Neural crest cell (in vitro differentiated cells): ENCODE measurements around the gene P2RX4. TPM values are rescaled to one million over a fixed set of nuclear protein-coding genes. Genes with fewer than 3 reads are reported as not detected.

Experiments
- DNase-seq: peaks from one replicate; pipeline ENCODE4 v3.0.0; 2021; ENCODE audit warnings: low read depth, mixed read lengths, low spot score
- H3K27ac Mint-ChIP-seq: one replicate; pipeline ENCODE4 v1.8.0; 2021; ENCODE audit warnings: mild to moderate bottlenecking, mixed read lengths; ENCODE audit not compliant: unreplicated experiment
- H3K27me3 Mint-ChIP-seq: 2 replicates; pipeline ENCODE4 v1.8.0; 2021; ENCODE audit warnings: low read depth, mild to moderate bottlenecking, mixed read lengths
- H3K36me3 Mint-ChIP-seq: 2 replicates; pipeline ENCODE4 v1.8.0; 2021; ENCODE audit warnings: low read depth, mild to moderate bottlenecking, mixed read lengths
- H3K4me1 Mint-ChIP-seq: 2 replicates; pipeline ENCODE4 v1.8.0; 2021; ENCODE audit warnings: mixed read lengths
- H3K4me3 Mint-ChIP-seq: one replicate; pipeline ENCODE4 v1.8.0; 2021; ENCODE audit warnings: mild to moderate bottlenecking, mixed read lengths
- H3K9me3 Mint-ChIP-seq: 2 replicates; pipeline ENCODE4 v1.8.0; 2021; ENCODE audit warnings: mixed read lengths
- CTCF ChIP-seq: fragments of 200-600 bp; sonication (generic); conservative IDR thresholded peaks from 2 replicates; pipeline ENCODE4 v1.5.0; 2021; ENCODE audit warnings: antibody characterized with exemption, mild to moderate bottlenecking
- total RNA-seq: library from RNA; stranded (reverse); gene quantifications from 2 replicates; pipeline ENCODE4 v1.2.1, GENCODE V29; 2021

The P2RX4 gene
- total RNA-seq, 1 donor from 2014 or later = 10.8 TPM

GRCh38 chr12:121184425-121184824, 25.5 kb upstream of the P2RX4 start:
- no peak overlapping the region for H3K27ac Mint-ChIP-seq
- no peak for TF ChIP-seq CTCF
- no peak for DNase-seq
- no peaks in the 10 kb centered on the region for H3K27me3 Mint-ChIP-seq
- H3K4me3 Mint-ChIP-seq = no peak overlapping the region
- H3K36me3 Mint-ChIP-seq = no peaks in the 10 kb centered on the region
- H3K9me3 Mint-ChIP-seq = no peaks in the 10 kb centered on the region
- no peaks in the 10 kb centered on the region for H3K4me1 Mint-ChIP-seq

GRCh38 chr12:121184984-121185889, 24.7 kb upstream of the P2RX4 start:
- no peaks in the 10 kb centered on the region for H3K4me1 Mint-ChIP-seq
- TF ChIP-seq CTCF = no peak
- H3K9me3 Mint-ChIP-seq = no peaks in the 10 kb centered on the region
- no peaks in the 10 kb centered on the region for H3K36me3 Mint-ChIP-seq
- DNase-seq = no peak
- H3K27me3 Mint-ChIP-seq = no peaks in the 10 kb centered on the region
- H3K27ac Mint-ChIP-seq = no peak overlapping the region
- no peak overlapping the region for H3K4me3 Mint-ChIP-seq

GRCh38 chr12:121186826-121187225, 23.1 kb upstream of the P2RX4 start:
- Mint-ChIP-seq H3K9me3 (no peaks in the 10 kb centered on the region), H3K36me3 (no peaks in the 10 kb centered on the region)

GRCh38 chr12:121187501-121187900, 22.4 kb upstream of the P2RX4 start:
- Mint-ChIP-seq H3K4me3 (no peak overlapping the region), H3K4me1 (no peaks in the 10 kb centered on the region), H3K27ac (no peak overlapping the region), H3K27me3 (no peaks in the 10 kb centered on the region), H3K36me3 (no peaks in the 10 kb centered on the region), H3K9me3 (no peaks in the 10 kb centered on the region)
- no peak for DNase-seq
- no peak for TF ChIP-seq CTCF

More at GRCh38 chr12:121186826-121187225, 23.1 kb upstream of the P2RX4 start:
- TF ChIP-seq CTCF = no peak
- no peak for DNase-seq
- no peak overlapping the region for H3K4me3 Mint-ChIP-seq
- H3K4me1 Mint-ChIP-seq = no peaks in the 10 kb centered on the region
- H3K27me3 Mint-ChIP-seq = no peaks in the 10 kb centered on the region
- no peak overlapping the region for H3K27ac Mint-ChIP-seq

- Mint-ChIP-seq H3K9me3 (no peaks in the 10 kb centered on the region), H3K27ac (no peak overlapping the region), H3K4me3 (no peak overlapping the region), H3K36me3 (no peaks in the 10 kb centered on the region), H3K27me3 (no peaks in the 10 kb centered on the region), H3K4me1 (no peaks in the 10 kb centered on the region)
- TF ChIP-seq CTCF = no peak
- no peak for DNase-seq
These were observed 21.7 kb upstream of the P2RX4 start for GRCh38 chr12:121188227-121188626.
